ENCODE measurements around the gene COX20.

Gene COX20

DNA sequence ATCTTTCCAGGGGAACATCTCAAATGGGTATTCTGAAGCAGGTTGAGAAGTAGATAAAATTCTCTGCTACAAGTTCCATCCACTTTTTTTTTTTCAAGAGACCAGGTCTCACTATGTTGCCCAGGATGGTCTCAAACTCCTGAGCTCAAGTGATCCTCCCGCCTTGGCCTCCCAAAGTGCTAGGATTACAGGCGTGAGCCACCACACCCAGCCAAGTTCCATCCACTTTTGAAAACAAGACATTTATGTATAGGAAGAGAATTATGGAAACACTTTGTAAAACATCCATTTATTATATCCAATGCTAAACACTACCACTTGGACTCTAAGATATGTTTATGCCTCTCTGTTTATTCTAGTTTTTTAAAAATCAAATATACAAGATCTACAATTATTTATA lies 15.4 kb downstream of the COX20 start:
- DNase-seq: no peak

DNA sequence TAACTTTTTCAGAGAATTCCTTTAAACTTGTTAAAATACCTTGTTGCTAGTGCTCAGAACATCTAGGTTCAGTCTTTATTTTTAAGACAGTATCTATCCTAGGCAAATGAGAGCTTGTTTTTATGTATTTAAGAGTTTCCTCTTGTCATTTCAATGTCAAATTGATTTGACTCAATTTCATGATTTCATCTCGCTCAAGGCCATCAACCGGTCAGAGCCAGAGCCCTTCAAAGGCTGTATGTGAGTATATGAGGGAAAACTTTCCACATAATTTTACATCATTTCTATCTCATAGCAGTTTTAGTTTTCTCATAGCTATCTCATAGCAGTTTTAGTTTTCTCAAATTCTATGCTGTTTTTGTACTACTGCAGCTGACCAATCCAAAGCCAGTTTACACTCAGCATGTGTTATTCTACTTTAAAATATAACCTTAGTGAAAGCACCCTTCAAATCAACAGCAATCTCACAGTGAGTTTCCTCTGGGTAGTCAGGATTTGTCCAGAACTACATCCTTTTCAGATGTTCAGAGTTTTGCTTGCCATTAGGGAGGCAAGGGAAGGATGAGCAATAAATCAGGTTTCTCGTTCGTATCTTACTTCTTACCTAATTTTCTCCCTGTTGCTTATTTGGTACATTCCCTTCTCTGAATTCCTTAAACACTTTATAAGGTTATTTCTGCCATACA lies 16.2 kb downstream of the COX20 start:
- no peak for DNase-seq

DNA sequence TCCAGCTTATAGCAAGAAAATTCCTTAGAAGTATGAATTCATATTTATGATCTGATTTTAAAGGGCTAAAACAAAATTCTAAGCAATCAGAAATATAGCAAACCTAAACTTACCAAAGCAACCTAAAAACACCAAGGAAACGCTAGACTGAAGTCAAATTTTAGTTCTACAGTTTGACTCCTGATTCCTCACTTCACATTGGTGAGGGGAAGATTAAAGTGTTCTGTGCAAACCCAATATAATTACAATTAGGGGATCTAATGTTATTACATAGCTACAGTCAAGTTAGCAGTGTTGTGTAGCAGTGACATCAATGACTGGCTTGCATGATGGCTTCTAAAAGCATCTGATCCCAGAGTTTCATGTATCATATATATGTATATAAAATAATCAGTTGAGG lies 17.2 kb downstream of the COX20 start:
- DNase-seq: no peak

DNA sequence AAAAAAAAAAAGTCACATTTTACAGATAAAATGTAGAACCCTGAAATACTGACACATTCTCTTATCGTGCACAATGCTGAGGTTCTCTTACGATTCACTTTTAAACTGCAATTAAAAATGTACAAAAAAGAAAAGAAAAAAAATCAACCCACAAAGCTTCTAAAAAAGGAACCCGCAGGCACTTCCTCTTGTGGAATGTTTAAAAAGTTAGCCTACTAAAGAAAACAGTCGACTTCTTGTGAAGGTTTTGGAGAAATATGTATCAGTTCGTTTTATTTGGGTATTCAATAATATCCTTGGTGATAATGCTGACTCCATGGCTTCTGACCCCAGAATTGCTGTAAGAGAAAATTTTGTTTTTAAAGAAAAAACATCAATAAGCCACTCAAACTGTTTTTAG lies 18.7 kb downstream of the COX20 start:
- no peak for DNase-seq

DNA sequence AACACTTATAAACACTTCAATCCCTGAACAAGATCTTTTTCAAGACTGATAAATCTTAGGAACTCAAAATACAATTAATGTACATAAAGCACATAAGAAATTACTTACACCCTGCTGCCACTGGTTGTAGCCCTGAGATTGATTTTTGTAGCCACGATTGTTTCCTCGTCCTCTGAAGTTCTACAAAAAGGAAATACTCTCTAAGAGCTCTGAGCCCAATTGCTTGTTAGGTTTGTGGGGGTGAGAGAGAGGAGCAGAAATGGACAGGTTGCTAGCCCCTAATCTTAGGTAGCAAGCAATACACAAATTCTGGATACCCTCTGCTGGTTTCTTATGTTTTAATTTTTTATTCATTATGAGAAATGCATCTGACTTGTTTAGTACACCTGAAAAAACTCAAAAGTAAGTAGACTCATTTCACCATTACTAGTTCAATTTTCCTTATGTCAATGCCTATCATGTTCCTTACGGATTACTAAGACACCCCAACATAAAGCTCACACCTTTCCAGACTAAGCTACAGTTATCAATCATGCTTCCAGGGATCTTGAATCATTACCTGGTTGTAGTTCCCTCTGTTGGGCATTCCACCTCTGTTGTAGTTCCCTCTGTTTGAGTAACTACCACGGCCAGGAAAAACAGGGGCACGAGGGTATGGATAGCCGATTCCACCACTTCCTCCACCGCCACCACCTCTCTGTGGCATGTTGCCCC lies 19.6 kb downstream of the COX20 start:
- DNase-seq: no peak

DNA sequence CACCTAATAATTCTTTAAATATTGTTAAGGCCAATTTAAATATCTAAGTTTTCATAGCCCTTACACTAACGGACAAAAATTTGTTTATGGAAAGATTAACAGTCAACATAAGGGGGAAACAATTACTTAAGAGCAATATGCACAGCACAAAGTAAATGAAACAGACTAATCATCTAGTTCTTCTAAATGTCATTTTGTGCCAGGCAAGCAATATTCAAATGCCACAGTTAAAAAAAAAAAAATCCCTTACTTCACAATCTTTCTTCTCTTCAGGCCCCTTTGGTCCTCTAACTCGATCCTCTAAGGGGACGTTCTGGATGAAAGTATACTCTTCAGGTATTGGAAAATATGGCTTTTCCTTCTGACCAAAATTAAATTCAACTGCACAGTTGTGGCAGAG lies 22.3 kb downstream of the COX20 start:
- no peak for DNase-seq

DNA sequence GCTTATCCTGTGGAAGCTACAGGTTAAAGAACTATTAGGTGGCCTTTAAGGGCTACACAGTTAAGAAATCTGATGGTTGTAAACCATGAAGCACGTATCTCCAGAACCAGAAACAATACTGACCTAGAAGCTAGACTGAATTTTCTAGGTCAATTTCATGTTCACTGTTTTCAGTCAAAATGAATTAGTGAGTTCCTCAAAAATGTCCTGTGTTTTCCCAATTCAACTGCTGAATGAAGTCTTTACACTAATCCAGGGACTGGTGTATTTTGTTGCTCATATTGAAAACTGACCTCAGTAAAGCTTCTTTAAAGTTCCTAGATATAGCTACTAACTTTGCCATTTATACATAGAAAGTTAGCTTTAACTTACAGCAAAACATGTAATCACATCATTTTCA lies 22.9 kb downstream of the COX20 start:
- DNase-seq: no peak

DNA sequence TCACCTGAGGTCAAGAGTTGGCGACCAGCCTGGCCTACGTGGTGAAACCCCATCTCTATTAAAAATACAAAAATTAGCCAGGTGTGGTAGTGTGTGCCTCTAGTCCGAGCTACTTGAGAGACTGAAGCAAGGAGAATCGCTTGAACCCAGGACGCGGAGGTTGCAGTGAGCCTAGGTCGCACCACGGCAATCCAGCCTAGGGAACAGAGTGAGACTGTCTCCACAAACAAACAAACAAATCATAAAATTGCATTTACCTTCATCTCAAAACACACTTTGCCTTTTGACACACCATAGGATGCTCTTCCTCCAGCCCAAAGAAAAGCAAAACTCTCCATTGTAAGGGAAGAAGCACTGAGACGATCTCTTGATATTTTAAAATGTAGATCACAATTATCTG lies 24.6 kb downstream of the COX20 start:
- no peak for DNase-seq

DNA sequence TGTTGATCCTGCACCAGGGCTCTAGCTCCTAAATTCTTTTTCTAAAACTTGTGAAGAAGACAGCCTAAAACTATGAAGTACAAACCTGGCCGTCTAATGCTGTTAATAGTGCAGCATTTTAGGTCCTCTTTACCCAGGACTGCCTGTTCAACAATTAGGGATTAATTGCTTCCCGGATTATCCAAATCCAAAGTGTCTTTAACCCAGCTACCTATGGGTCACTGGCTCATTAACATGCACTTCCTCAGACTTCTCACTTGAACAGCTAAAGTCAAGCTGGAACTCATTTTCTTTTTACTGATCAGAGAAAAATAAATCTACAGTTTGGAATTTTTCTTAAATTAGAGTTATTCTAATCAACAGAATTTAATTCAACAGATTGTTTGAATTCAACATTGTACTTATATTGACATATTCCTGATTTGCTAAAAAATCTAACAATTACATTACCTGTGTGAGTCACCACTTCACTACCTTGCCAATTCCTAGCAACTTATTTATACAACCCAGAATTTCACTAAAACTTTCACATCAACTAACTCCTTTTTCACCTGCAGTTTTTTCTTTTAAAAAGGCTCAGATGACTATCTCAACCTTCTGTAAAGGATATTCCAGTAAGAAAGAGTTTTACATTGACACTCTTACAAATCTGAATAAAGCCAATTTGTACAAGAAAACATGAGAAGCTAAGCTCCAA lies 25.6 kb downstream of the COX20 start:
- no peak for DNase-seq

DNA sequence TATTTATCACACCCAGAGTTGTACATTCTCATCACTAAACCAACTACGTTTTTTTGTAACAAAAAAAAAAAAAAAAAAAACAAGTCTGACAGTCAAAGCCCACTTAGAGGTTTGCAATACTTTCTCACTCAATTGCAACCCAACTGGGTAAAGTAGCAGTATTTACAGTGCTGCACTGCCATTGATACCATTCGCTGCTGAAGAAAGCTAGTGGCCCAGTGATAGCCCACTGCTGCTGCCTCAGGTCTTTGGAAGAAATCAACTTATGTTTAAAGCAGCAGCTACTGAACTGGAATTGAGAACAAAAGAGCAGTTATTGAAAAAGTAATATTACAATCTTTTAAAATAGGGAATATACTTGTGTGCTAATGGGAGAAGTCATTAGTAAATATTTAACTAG lies 26.2 kb downstream of the COX20 start:
- no peak for DNase-seq

DNA sequence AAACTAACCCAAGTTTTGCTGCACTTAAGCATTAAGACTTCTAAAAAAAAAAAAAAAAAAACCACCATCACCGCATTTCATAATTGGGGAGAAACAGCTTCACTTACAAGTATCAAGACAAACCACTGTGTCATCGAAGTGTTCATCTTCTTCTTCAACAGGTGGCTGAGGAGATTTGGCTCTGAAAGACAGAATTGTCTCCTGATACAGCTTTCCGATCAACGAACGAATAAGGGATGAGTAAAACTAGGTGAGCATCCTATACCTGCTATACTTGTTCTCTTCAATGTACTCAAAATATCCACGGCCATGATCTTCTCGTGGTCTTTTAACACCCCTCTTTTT lies 26.9 kb downstream of the COX20 start:
- no peak for DNase-seq

DNA sequence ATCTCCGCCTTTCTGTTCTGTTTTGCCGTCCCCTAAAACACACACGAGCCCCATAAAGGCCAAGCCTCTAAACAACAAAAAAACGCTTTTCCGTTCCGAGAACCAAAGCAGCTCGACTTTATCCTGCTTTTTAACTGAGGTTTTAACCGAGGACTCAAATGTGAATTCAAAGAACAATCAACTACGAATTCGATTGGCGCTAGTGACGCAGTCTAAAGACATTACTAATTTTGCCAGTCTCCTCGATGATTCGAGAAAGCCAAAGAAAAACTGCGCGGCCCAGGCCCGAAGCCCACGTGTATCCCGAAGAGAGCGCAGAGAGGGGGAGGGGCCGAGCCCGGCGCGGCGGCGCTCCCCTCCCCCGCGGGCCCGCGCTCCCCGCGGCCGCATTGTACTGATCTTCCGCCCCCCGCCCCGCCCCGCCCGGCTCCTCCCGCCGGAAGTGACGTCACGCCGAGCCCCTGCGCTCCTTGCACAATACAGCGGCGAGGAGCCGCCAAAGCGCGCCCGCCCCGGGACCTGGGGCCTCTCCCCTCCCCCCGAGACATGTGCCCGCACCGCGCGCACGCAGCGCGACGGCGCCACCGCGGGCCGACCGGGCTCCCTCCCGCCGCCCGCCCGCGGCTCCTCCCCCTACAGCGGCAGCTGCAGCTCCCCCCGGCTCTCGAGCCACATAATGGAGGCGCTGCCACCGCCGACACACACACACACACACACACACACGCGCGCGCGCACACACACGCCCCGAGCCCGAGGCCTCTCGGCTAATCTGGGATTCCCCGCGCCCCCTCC lies 27.4 kb downstream of the COX20 start:
- peak; percentile 68 to 98 (median 94) for DNase-seq

DNA sequence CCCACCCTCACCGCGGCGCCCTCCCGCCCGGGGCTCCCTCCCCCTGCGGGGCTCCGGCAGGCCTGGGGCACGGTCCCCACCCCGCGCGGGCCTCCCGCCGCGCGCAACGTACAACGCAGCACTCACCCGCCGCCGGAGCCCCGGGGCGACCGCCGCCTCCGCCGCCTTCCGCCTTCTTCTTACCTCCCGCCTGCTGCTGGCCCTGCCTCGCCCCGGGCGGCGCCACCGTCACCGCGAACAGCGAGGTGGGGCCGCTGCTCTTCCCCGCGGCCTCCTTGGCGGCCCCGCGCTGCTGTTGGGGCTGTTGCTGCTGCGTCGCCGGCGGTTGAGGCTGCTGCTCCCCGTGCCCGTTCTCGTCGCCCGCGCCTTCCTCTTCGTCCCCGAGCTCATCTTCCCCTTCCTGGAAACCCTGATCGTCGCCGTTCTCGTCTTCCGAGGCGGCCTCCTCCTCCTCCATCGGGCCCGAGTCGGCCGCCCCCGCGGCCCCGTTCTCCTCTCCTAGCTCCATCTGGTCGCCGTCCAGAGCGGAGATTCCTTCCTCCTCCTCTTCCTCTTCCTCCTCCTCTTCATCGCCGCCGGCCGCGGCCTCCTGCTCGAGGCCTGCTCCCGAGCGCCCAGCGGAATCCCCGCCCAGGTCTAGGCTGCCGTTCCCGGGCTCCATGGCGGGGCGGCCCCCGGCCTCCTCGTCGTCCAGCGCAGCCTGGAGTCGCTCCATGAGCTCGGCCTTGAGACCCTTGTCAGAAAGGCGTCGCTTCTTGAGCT lies 28.2 kb downstream of the COX20 start:
- DNase-seq: peak in 22 of 56 donors; percentile 15 to 57 (median 43)

DNA sequence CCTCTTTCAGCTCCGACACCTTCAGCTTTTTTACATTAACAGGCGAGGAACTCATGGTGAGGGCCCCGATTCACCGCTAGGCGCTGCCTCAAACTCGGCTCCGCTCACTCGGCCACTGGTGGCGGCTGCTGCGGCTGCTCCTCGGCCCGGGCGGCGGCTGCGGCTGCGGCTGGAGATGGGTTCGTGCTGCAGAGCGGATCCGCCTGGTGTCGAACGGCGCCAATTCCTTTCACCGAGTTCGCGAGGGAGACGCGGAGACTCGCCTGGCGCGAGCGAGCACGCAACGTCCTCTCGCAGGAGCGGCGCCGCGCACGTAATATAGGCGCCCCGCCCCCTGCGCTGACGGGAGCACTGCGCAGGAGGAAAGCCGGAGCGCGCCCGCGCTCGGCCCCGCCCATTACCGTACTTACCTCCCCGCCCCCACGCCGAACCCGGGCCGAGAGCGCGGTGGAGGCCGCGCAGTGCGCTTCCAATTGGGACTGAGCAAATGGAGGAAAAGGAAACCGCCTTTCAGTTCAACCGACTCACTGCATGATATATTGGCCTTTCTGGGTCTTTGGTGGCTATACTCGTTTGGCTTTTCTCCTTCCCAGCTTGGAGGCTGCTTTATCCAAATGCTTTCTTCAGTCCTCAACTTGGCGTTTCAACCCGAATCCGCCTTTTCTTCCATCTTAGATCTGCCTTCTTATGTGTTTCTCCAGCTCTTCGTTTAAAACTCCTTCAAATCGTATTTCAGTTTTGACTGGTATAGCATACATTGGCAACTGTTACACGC lies 29.0 kb downstream of the COX20 start, which contains the start of gene HNRNPU:
Gene HNRNPU (minus strand): TSS at position 291 of the 775 bp plus-strand sequence. CDS start 236 bp downstream, at position 55.
- peak; percentile 49 to 98 (median 93) for DNase-seq

DNA sequence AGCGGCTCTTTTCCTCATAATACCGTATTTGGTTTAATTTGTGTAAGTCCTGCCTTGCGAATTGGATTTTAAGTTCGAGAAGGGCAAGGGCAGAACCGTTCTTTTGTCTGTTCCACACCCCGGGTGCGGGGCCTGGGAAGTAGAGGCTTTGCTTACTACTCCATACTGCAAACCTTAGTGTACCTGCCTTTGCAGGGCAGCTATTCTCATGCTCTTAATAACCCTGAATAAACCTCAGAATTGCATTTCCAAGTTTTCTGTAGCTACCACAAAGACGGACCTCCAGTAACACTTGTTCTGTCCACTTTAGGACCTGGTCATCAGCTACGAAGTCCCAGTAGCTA lies 29.5 kb downstream of the COX20 start:
- peak in 39 of 56 donors; percentile 9 to 85 (median 45) for DNase-seq

DNA sequence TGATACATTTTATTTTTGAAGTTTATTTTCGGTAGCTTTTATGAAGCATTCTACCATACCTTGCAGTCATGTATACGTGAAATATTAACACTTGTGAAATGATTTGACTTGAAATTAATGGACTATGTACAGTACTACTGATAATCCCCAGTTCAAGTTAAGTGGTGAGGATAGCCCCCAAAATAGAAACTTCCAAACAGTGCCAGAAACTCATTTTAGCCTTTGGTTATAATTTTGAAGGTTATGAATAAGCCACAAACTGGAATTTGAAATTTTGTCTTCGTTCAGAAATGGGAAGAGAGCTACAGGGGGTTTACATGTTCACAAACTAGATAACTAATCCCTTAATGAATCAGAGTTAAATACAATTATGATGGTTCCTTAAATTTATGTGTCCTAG lies 30.4 kb downstream of the COX20 start:
- DNase-seq: no peak

DNA sequence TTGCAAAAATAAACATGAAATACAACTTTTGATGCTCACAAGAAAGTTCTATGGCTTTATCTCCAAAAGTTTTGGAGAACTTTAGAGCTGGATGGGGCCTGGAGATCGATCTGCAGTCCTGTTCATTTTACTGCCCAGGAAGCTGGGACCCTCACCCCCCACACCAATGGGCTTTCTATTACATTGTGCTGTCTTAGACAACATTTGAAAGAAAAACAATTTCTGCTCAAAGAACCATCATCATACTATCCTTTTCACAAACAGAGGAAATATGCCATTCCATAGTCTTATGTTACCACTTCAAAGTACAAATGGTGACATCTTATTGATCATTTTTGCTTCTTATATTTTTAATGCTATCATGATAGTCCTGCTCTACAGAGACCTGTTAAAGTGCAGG lies 30.9 kb downstream of the COX20 start:
- DNase-seq: no peak

DNA sequence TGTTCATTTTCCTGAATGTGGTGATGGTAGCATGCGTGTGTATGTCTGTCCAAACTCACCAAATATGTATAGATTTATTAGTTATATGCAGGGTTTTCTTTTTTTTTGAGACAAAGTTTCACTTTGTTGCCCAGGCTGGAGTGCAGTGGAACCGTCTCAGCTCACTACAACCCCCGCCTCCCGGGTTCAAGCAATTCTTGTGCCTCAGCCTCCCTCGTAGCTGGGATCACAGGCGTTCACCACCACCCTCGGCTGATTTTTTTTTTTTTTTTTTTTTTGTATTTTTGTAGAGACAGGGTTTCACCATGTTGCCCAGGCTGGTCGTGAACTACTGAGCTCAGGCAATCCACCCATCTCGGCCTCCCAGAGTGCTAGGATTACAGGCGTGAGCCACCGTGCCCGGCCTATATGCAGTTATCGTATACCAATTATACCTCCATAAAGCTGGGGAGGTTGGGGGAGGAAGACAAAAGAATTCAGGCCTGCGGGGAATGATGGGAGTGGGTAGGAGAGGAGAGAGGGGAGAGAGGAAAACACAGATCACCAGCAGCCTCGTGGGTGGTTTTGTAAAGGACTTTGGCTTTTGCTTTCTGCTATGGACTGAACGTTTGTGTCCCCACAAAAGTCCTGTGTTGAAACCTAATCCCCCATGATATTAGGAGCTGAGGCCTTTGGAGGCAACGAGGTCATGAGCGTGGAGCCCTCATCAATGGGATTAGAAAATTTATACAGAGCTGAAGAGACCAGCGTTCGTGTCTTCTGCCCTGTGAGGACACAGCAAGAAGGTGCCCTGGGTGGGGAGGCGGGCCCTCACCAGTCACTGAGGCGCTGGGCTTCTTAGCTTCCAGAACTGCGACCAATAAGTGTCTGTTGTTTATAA lies 33.3 kb downstream of the COX20 start:
- no peak for DNase-seq

DNA sequence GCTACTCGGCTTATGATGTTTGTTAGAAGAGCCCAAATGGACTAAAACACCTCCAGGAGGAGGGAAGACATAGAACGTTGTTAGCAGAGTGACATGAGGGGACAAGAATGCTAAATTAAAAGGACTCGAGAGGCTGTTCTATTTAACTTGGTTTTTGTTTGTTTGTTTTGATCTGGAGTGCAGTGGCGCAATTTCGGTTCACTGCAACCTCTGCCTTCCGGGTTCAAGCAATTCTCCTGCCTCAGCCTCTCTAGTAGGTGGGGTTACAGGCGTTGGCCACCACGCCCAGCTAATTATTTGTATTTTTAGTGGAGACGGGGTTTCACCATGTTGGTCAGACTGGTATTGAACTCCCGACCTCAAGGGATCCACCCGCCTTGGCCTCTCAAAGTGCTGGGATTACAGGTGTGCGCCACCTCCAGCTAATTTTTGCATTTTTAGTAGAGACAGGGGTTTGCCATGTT lies 33.9 kb downstream of the COX20 start:
- DNase-seq: no peak

Measured in nucleus accumbens (tissue), 56 donors.